AG08396 (cell line): ENCODE results near the gene SUGP1.

Experiments used
- DNase-seq: peaks from one replicate; pipeline ENCODE4 v3.0.0; 2012; ENCODE audit warnings: low spot score, mixed read lengths

Gene SUGP1

GRCh38 chr19:19303411-19303810 lies 16.9 kb downstream of the SUGP1 start:
- DNase-seq: no peak

GRCh38 chr19:19300613-19301012 lies 19.7 kb downstream of the SUGP1 start:
- DNase-seq: no peak

- peak; percentile 7 for DNase-seq
These were observed 22.6 kb downstream of the SUGP1 start for GRCh38 chr19:19297759-19298158.

- peak; percentile 3 for DNase-seq
These were observed 23.2 kb downstream of the SUGP1 start for GRCh38 chr19:19296953-19297689.

GRCh38 chr19:19294914-19295313 lies 25.4 kb downstream of the SUGP1 start:
- DNase-seq: no peak

GRCh38 chr19:19292607-19293006 lies 27.7 kb downstream of the SUGP1 start:
- no peak for DNase-seq

GRCh38 chr19:19285686-19286085 lies 34.6 kb downstream of the SUGP1 start:
- no peak for DNase-seq

GRCh38 chr19:19280561-19280960 lies 39.7 kb downstream of the SUGP1 start:
- no peak for DNase-seq

GRCh38 chr19:19279853-19280252 lies 40.5 kb downstream of the SUGP1 start:
- DNase-seq: no peak

GRCh38 chr19:19279062-19279612 lies 41.2 kb downstream of the SUGP1 start:
- DNase-seq: no peak

- DNase-seq: no peak
These were observed 42.0 kb downstream of the SUGP1 start for GRCh38 chr19:19278315-19278714.

- DNase-seq: no peak
These were observed 43.5 kb downstream of the SUGP1 start for GRCh38 chr19:19276851-19277250.

GRCh38 chr19:19276386-19276785 lies 43.9 kb downstream of the SUGP1 start:
- peak; percentile 79 for DNase-seq

- no peak for DNase-seq
These were observed 45.4 kb downstream of the SUGP1 start for GRCh38 chr19:19274716-19275565.

- DNase-seq: no peak
These were observed 46.2 kb downstream of the SUGP1 start for GRCh38 chr19:19274146-19274545.

GRCh38 chr19:19271828-19272599 lies 48.3 kb downstream of the SUGP1 start:
- no peak for DNase-seq

- peak; percentile 3 for DNase-seq
These were observed 49.3 kb downstream of the SUGP1 start for GRCh38 chr19:19270749-19271571.

GRCh38 chr19:19269952-19270694 lies 50.2 kb downstream of the SUGP1 start:
- DNase-seq: peak; percentile 8

GRCh38 chr19:19268453-19269385 lies 51.6 kb downstream of the SUGP1 start:
- DNase-seq: no peak
